Epidermal melanocyte (primary cell): Measurements from ENCODE around the gene RPS5.
A peak's percentile ranks its signal among the peaks of the same experiment; 100 is the strongest.
"Not testable (repeated sequence)": the region's sequence is repeated elsewhere in the genome, so short reads cannot be mapped to it uniquely, and the experiment has no call there.

Experiments
- DNase-seq: peaks from one replicate; pipeline ENCODE4 v3.0.0; 2011; ENCODE audit warnings: low spot score; ENCODE audit not compliant: insufficient read length

RPS5 gene

GRCh38 chr19:58403920-58404478, 16.9 kb downstream of the RPS5 start:
- not testable (repeated sequence) for DNase-seq

- DNase-seq = no peak
Measured at GRCh38 chr19:58406818-58407657, 20.0 kb downstream of the RPS5 start.

- no peak for DNase-seq
Measured at GRCh38 chr19:58407658-58408151, 20.6 kb downstream of the RPS5 start.

- peak; percentile 95 for DNase-seq
Measured at GRCh38 chr19:58408152-58409009, 21.3 kb downstream of the RPS5 start, which contains the start of gene ZNF584. Gene ZNF584 (plus strand): TSS chr19:58408649. CDS start chr19:58409148, 499 bp downstream.

GRCh38 chr19:58409010-58409790, 22.1 kb downstream of the RPS5 start:
- no peak for DNase-seq

GRCh38 chr19:58416604-58417003, 29.5 kb downstream of the RPS5 start:
- DNase-seq = no peak

GRCh38 chr19:58417071-58417470, 30.0 kb downstream of the RPS5 start:
- DNase-seq = no peak

- no peak for DNase-seq
Measured at GRCh38 chr19:58428617-58429016, 41.5 kb downstream of the RPS5 start.

GRCh38 chr19:58429745-58430144, 42.7 kb downstream of the RPS5 start:
- no peak for DNase-seq

- DNase-seq = no peak
Measured at GRCh38 chr19:58434217-58434616, 47.1 kb downstream of the RPS5 start.

GRCh38 chr19:58439576-58440554, 52.8 kb downstream of the RPS5 start, which contains the start of gene ZNF132:
Gene ZNF132 (minus strand): TSS chr19:58440153. CDS start chr19:58439821, 332 bp downstream.
- peak; percentile 98 for DNase-seq

GRCh38 chr19:58440556-58440955, 53.5 kb downstream of the RPS5 start:
- no peak for DNase-seq

- not testable (repeated sequence) for DNase-seq
Measured at GRCh38 chr19:58442986-58443385, 55.9 kb downstream of the RPS5 start.
